Keratinocyte (primary cell): ENCODE data around the gene CNN2. TPM values are rescaled to one million over a fixed set of nuclear protein-coding genes. Genes with fewer than 3 reads are reported as not detected.

Source experiments
- DNase-seq: peaks from one replicate; pipeline ENCODE4 v3.0.0-alpha.2; 2011; ENCODE audit warnings: low read depth, missing footprints, low spot score
- FAIRE-seq: peaks from 2 replicates; lab custom pipeline; 2011; peaks lifted over from hg19 to GRCh38; lab: Jason Lieb, UNC
- H2AFZ ChIP-seq: 2 replicates; pipeline ENCODE4 v1.6.0; 2012; ENCODE audit warnings: low read length, control low read depth, inconsistent platforms; ENCODE audit not compliant: control insufficient read depth
- H3K27ac ChIP-seq: 2 replicates; pipeline ENCODE4 v1.5.1; 2011; ENCODE audit warnings: low read length; ENCODE audit not compliant: control insufficient read depth, insufficient read depth
- H3K27me3 ChIP-seq: 3 replicates; pipeline ENCODE4 v1.6.0; 2011; ENCODE audit warnings: low read length; ENCODE audit not compliant: control insufficient read depth, insufficient read depth; ENCODE audit errors: extremely low read depth
- H3K36me3 ChIP-seq, 2 experiments: 2 replicates in 1 of 2; 3 replicates in 1 of 2; pipeline ENCODE4 v1.5.1; 2011; ENCODE audit warnings: low read length in 2 of 2, mild to moderate bottlenecking in 1 of 2; ENCODE audit not compliant: control insufficient read depth in 2 of 2, insufficient read depth in 2 of 2; ENCODE audit errors: extremely low read depth in 1 of 2
- H3K4me1 ChIP-seq: 3 replicates; pipeline ENCODE4 v1.5.1; 2011; ENCODE audit warnings: low read length; ENCODE audit not compliant: control insufficient read depth, insufficient read depth; ENCODE audit errors: extremely low read depth
- H3K4me2 ChIP-seq: 3 replicates; pipeline ENCODE4 v1.6.0; 2011; ENCODE audit warnings: low read depth, low read length; ENCODE audit not compliant: control insufficient read depth, insufficient read depth; ENCODE audit errors: extremely low read depth
- H3K4me3 ChIP-seq, 3 experiments: fragments of 200-600 bp in 1 of 3; sonication (generic) in 1 of 3; 2 replicates in 2 of 3; 3 replicates in 1 of 3; pipeline ENCODE4 v1.5.1; 2011 to 2016; ENCODE audit warnings: low read length in 3 of 3, mild to moderate bottlenecking in 3 of 3, control low read depth in 2 of 3, inconsistent platforms in 1 of 3, low read depth in 1 of 3, mixed read lengths in 1 of 3, mixed run types in 1 of 3, moderate library complexity in 1 of 3; ENCODE audit not compliant: control insufficient read depth in 2 of 3, insufficient read depth in 2 of 3; ENCODE audit errors: extremely low read depth in 1 of 3
- H3K79me2 ChIP-seq: 2 replicates; pipeline ENCODE4 v1.6.0; 2012; ENCODE audit warnings: low read length; ENCODE audit not compliant: control insufficient read depth, insufficient read depth
- H3K9ac ChIP-seq: 3 replicates; pipeline ENCODE4 v1.6.0; 2011; ENCODE audit warnings: low read length; ENCODE audit not compliant: control insufficient read depth, insufficient read depth; ENCODE audit errors: extremely low read depth
- H3K9me1 ChIP-seq: 3 replicates; pipeline ENCODE4 v1.6.0; 2011; ENCODE audit warnings: low read length; ENCODE audit not compliant: control insufficient read depth, insufficient read depth; ENCODE audit errors: extremely low read depth
- H3K9me3 ChIP-seq: 2 replicates; pipeline ENCODE4 v1.5.1; 2012; ENCODE audit warnings: low read depth, low read length; ENCODE audit not compliant: control insufficient read depth
- H4K20me1 ChIP-seq: 3 replicates; pipeline ENCODE4 v1.6.0; 2011; ENCODE audit warnings: low read length; ENCODE audit not compliant: control insufficient read depth, insufficient read depth; ENCODE audit errors: extremely low read depth
- EZH2 ChIP-seq: IDR thresholded peaks from one replicate; pipeline ENCODE4 v1.6.1; 2012; ENCODE audit warnings: inconsistent platforms, mild to moderate bottlenecking, low read length, moderate library complexity
- dilution Hi-C: fragments of 300-500 bp; cut with MboI; formaldehyde crosslinking; loops from one replicate; pipeline ENCODE4 v1.7.0; 2020; ENCODE audit warnings: low sequenced_read_pairs; ENCODE audit not compliant: extremely low pct_ligation_motif_present
- polyA plus RNA-seq, 5 experiments: library from polyadenylated mRNA; depleted of rRNA in 3 of 5; stranded (reverse) in 3 of 5; stranded (forward) in 1 of 5; unstranded in 1 of 5; fragments of >200 nt; gene quantifications; 1 replicate in 1 of 5; 2 replicates in 3 of 5; 3 replicates in 1 of 5; pipeline versions ENCODE4 v1.2.1 to v1.2.3, GENCODE V29; 2011 to 2012; ENCODE audit warnings: missing spikeins in 2 of 5, low read depth in 1 of 5, low replicate concordance in 1 of 5
- TF ChIP-seq, protein P1 (sequence below), 3 experiments: IDR thresholded peaks in 1 of 3; conservative IDR thresholded peaks in 1 of 3; optimal IDR thresholded peaks in 1 of 3; 2 replicates in 2 of 3; 3 replicates in 1 of 3; pipeline versions ENCODE3 to v1.5.1; 2011; ENCODE audit warnings: low read length in 3 of 3, mild to moderate bottlenecking in 3 of 3, moderate library complexity in 2 of 3, control low read depth in 1 of 3, inconsistent platforms in 1 of 3; ENCODE audit not compliant: insufficient read depth in 2 of 3; ENCODE audit errors: extremely low read depth in 1 of 3

The CNN2 gene
- polyA plus RNA-seq, 1 donor (not counting 4 experiments of a cell fraction or from before 2014, with no cell fraction given): 136 TPM

DNA sequence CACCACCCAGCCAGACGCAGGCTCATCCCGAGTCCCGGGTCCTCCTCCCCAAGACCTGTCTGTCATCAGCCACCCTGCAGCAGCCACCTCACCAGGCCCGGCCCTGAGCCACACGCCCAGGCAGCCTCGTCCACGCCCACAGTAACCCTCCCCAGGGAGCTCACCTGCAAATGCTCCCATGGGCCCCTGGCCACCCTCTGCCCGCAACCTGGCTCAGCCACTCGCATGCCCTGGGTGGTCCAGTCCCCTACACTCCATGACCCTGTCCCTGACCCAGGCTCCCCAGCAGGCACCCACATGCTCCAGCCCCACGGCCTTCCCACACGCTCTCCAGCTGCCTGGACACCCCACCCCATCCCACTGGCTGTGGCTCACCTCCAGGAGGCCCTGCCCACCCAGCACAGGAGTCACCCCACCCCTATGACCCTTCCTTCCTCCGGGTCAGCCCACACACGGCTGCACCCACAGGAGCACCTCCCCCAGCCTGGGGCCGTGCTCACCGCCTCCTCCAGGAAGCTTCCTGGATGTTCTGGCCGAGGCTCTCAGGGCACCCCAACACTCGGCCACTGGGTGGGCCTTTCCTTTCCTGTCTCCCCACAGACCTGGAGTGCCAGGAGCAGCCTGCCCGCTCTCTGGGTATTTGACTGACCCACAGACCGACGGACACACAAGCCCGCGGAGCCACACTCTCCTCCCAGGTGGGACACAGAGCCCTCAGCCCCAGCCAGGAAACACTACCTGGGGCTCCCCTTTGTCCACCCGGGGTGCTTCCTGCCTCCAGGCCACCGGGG, 9.1 kb upstream of the CNN2 start:
- H3K79me2 ChIP-seq: peaks cover 82% of the 10 kb centered on the region
- peaks cover 38% of the 10 kb centered on the region for H3K4me1 ChIP-seq
- peaks cover 31% of the 10 kb centered on the region for H4K20me1 ChIP-seq
- peaks cover 4 to 11% of the 10 kb centered on the region in 2 experiments for H3K36me3 ChIP-seq
- peak overlapping the region; percentile 0 to 38 (median 37) for H3K4me3 ChIP-seq
- H3K9me1 ChIP-seq: peaks cover 4% of the 10 kb centered on the region
- FAIRE-seq (peak; percentile 51), DNase-seq (no peak)
- no peak for TF ChIP-seq EZH2
- TF ChIP-seq, protein P1, sequence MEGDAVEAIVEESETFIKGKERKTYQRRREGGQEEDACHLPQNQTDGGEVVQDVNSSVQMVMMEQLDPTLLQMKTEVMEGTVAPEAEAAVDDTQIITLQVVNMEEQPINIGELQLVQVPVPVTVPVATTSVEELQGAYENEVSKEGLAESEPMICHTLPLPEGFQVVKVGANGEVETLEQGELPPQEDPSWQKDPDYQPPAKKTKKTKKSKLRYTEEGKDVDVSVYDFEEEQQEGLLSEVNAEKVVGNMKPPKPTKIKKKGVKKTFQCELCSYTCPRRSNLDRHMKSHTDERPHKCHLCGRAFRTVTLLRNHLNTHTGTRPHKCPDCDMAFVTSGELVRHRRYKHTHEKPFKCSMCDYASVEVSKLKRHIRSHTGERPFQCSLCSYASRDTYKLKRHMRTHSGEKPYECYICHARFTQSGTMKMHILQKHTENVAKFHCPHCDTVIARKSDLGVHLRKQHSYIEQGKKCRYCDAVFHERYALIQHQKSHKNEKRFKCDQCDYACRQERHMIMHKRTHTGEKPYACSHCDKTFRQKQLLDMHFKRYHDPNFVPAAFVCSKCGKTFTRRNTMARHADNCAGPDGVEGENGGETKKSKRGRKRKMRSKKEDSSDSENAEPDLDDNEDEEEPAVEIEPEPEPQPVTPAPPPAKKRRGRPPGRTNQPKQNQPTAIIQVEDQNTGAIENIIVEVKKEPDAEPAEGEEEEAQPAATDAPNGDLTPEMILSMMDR (optimal IDR thresholded peaks at IDR 0.05 in 1 of 3, IDR thresholded peaks at IDR 0.05 in 1 of 3, conservative IDR thresholded peaks at IDR 0.05 in 1 of 3; ENCODE audit: extremely low read depth in 1 of 3, insufficient read depth in 2 of 3, low read length in 3 of 3): no peak
- peak overlapping the region; percentile 60 for H3K27ac ChIP-seq
- peak overlapping the region; percentile 81 for H3K4me2 ChIP-seq
- H3K9ac ChIP-seq: peak overlapping the region; percentile 34
- H3K9me3 ChIP-seq: no peaks in the 10 kb centered on the region
- no peak overlapping the region for H2AFZ ChIP-seq
- dilution Hi-C loops: no loop called here
- no peaks in the 10 kb centered on the region for H3K27me3 ChIP-seq

DNA sequence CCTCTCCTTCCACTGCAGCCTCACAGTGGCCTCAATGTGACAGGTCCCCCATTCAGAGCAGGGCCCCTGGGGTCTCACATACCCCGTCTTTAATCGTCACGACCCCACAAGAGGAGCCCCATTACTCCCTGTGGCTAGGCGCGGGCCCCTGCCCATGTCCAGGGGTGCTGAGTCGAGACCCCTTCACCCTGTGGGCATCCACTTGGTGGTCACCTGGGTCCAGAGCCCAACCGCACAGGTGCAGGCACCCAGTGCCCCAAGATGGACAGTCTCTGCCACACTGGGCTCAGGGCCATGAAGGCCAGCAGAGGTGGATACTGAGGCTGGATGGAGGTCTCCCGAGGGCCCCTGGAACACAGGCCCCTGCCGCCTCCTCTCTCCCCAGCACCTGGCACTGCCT, 8.5 kb upstream of the CNN2 start:
- Histone ChIP-seq H3K79me2 (peaks cover 80% of the 10 kb centered on the region), H3K4me3 (no peak overlapping the region), H3K4me2 (peak overlapping the region; percentile 81), H2AFZ (no peak overlapping the region), H4K20me1 (peaks cover 31% of the 10 kb centered on the region), H3K4me1 (peaks cover 38% of the 10 kb centered on the region), H3K27me3 (no peaks in the 10 kb centered on the region), H3K9ac (no peak overlapping the region), H3K36me3 (peaks cover 3 to 11% of the 10 kb centered on the region in 2 experiments), H3K9me3 (no peaks in the 10 kb centered on the region), H3K9me1 (peaks cover 4% of the 10 kb centered on the region), H3K27ac (no peak overlapping the region)
- no peak for FAIRE-seq
- no peak for DNase-seq
- dilution Hi-C loops: no loop called here
- TF ChIP-seq EZH2: no peak
- TF ChIP-seq, protein P1 (optimal IDR thresholded peaks at IDR 0.05 in 1 of 3, IDR thresholded peaks at IDR 0.05 in 1 of 3, conservative IDR thresholded peaks at IDR 0.05 in 1 of 3; ENCODE audit: extremely low read depth in 1 of 3, insufficient read depth in 2 of 3, low read length in 3 of 3): no peak
